ENCODE measurements around the gene ACOXL. TPM values are rescaled to one million over a fixed set of nuclear protein-coding genes. Genes with fewer than 3 reads are reported as not detected.

Gene ACOXL
- total and polyA plus RNA-seq, 4 donors, result 4.4 to 32.8 (median 12.2) TPM

GRCh38 chr2:110950281-110950680, 217.9 kb downstream of the ACOXL start:
- WGBS, 2 donors, result 69 to 86% methylated on average over 3 of the region's 3 CpGs
- ATAC-seq (ENCODE audit: insufficient read depth, low FRiP score), result no peak
- H3K9ac ChIP-seq (ENCODE audit: insufficient read depth in 1 of 2, low read length in 2 of 2), result no peak overlapping the region
- peak; percentile 41 to 88 (median 82) for DNase-seq
- H3K27me3 ChIP-seq (ENCODE audit: control insufficient read depth in 3 of 3, insufficient read depth in 3 of 3, low read length in 2 of 3), result no peaks in the 10 kb centered on the region
- no peaks in the 10 kb centered on the region for H3K36me3 ChIP-seq (ENCODE audit: control insufficient read depth in 4 of 4, insufficient read depth in 4 of 4, low read length in 4 of 4)
- peaks cover 4 to 48% (median 26%) of the 10 kb centered on the region in 5 donors for H3K4me1 ChIP-seq (ENCODE audit: control insufficient read depth in 5 of 5, insufficient read depth in 5 of 5, low read length in 5 of 5)
- TF ChIP-seq, protein P1, sequence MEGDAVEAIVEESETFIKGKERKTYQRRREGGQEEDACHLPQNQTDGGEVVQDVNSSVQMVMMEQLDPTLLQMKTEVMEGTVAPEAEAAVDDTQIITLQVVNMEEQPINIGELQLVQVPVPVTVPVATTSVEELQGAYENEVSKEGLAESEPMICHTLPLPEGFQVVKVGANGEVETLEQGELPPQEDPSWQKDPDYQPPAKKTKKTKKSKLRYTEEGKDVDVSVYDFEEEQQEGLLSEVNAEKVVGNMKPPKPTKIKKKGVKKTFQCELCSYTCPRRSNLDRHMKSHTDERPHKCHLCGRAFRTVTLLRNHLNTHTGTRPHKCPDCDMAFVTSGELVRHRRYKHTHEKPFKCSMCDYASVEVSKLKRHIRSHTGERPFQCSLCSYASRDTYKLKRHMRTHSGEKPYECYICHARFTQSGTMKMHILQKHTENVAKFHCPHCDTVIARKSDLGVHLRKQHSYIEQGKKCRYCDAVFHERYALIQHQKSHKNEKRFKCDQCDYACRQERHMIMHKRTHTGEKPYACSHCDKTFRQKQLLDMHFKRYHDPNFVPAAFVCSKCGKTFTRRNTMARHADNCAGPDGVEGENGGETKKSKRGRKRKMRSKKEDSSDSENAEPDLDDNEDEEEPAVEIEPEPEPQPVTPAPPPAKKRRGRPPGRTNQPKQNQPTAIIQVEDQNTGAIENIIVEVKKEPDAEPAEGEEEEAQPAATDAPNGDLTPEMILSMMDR (IDR thresholded peaks at IDR 0.05; ENCODE audit: control extremely low read depth, extremely low read depth), result no peak
- no peak overlapping the region for H3K27ac ChIP-seq (ENCODE audit: low read depth in 1 of 2, low read length in 1 of 2)
- H3K4me3 ChIP-seq, result no peak overlapping the region
- H3K9me3 ChIP-seq (ENCODE audit: control insufficient read depth in 4 of 4, insufficient read depth in 3 of 4, low read length in 3 of 4), result no peaks in the 10 kb centered on the region

GRCh38 chr2:110955045-110955444, 222.7 kb downstream of the ACOXL start:
- TF ChIP-seq, protein P1 (IDR thresholded peaks at IDR 0.05; ENCODE audit: control extremely low read depth, extremely low read depth), result no peak
- H3K9me3 ChIP-seq (ENCODE audit: control insufficient read depth in 4 of 4, insufficient read depth in 3 of 4, low read length in 3 of 4), result no peaks in the 10 kb centered on the region
- WGBS, 2 donors, result 72 to 76% methylated on average over 2 of the region's 2 CpGs
- H3K27me3 ChIP-seq (ENCODE audit: control insufficient read depth in 3 of 3, insufficient read depth in 3 of 3, low read length in 2 of 3), result no peaks in the 10 kb centered on the region
- no peak overlapping the region for H3K27ac ChIP-seq (ENCODE audit: low read depth in 1 of 2, low read length in 1 of 2)
- ATAC-seq (ENCODE audit: insufficient read depth, low FRiP score) (no peak), DNase-seq (no peak)
- H3K4me1 ChIP-seq (ENCODE audit: control insufficient read depth in 5 of 5, insufficient read depth in 5 of 5, low read length in 5 of 5), result peaks cover 0 to 18% (median 3%) of the 10 kb centered on the region in 5 donors
- no peak overlapping the region for H3K4me3 ChIP-seq
- no peak overlapping the region for H3K9ac ChIP-seq (ENCODE audit: insufficient read depth in 1 of 2, low read length in 2 of 2)
- H3K36me3 ChIP-seq (ENCODE audit: control insufficient read depth in 4 of 4, insufficient read depth in 4 of 4, low read length in 4 of 4), result no peaks in the 10 kb centered on the region

- TF ChIP-seq, protein P1 (IDR thresholded peaks at IDR 0.05; ENCODE audit: control extremely low read depth, extremely low read depth), result no peak
- no peak for DNase-seq
Observed at GRCh38 chr2:110955556-110955955, 223.2 kb downstream of the ACOXL start.

DNA sequence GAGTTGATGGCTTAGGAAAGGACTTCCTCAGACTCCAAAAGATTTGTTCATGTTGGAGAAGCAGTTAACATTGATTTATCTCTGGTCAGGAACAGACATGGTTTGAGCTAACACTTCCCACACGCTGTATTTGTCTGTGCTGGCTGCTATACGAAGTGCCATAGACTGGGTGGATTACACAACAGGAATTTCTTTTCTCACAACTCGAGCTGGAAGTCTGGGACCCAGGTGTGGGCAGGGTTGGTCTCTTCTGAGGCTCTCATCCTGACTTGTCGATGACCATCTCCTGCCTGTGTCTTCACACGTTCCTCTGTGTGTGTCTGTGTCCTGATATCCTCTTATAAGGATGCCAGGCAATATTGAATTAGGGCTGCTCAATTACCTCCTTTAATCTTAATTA, 224.9 kb downstream of the ACOXL start:
- peaks cover 0 to 5% (median 0%) of the 10 kb centered on the region in 5 donors for H3K4me1 ChIP-seq (ENCODE audit: control insufficient read depth in 5 of 5, insufficient read depth in 5 of 5, low read length in 5 of 5)
- H3K36me3 ChIP-seq (ENCODE audit: control insufficient read depth in 4 of 4, insufficient read depth in 4 of 4, low read length in 4 of 4), result no peaks in the 10 kb centered on the region
- TF ChIP-seq, protein P1 (IDR thresholded peaks at IDR 0.05; ENCODE audit: control extremely low read depth, extremely low read depth), result no peak
- H3K9ac ChIP-seq (ENCODE audit: insufficient read depth in 1 of 2, low read length in 2 of 2), result no peak overlapping the region
- WGBS, 2 donors, result 55 to 69% methylated on average over 5 of the region's 5 CpGs
- no peaks in the 10 kb centered on the region for H3K27me3 ChIP-seq (ENCODE audit: control insufficient read depth in 3 of 3, insufficient read depth in 3 of 3, low read length in 2 of 3)
- no peak for DNase-seq
- H3K9me3 ChIP-seq (ENCODE audit: control insufficient read depth in 4 of 4, insufficient read depth in 3 of 4, low read length in 3 of 4), result no peaks in the 10 kb centered on the region
- H3K27ac ChIP-seq (ENCODE audit: low read depth in 1 of 2, low read length in 1 of 2), result no peak overlapping the region
- no peak overlapping the region for H3K4me3 ChIP-seq
- ATAC-seq (ENCODE audit: insufficient read depth, low FRiP score), result no peak

More at GRCh38 chr2:110955556-110955955, 223.2 kb downstream of the ACOXL start:
- Histone ChIP-seq H3K4me1 (ENCODE audit: control insufficient read depth in 5 of 5, insufficient read depth in 5 of 5, low read length in 5 of 5) (peaks cover 0 to 13% (median 3%) of the 10 kb centered on the region in 5 donors), H3K9ac (ENCODE audit: insufficient read depth in 1 of 2, low read length in 2 of 2) (no peak overlapping the region), H3K36me3 (ENCODE audit: control insufficient read depth in 4 of 4, insufficient read depth in 4 of 4, low read length in 4 of 4) (no peaks in the 10 kb centered on the region), H3K27ac (ENCODE audit: low read depth in 1 of 2, low read length in 1 of 2) (no peak overlapping the region), H3K4me3 (no peak overlapping the region), H3K9me3 (ENCODE audit: control insufficient read depth in 4 of 4, insufficient read depth in 3 of 4, low read length in 3 of 4) (no peaks in the 10 kb centered on the region), H3K27me3 (ENCODE audit: control insufficient read depth in 3 of 3, insufficient read depth in 3 of 3, low read length in 2 of 3) (no peaks in the 10 kb centered on the region)
- ATAC-seq (ENCODE audit: insufficient read depth, low FRiP score), result no peak
- WGBS, 2 donors, result 50 to 68% methylated on average over 3 of the region's 3 CpGs

All from lung (tissue), 12 donors.